Progenitor cell of endocrine pancreas (in vitro differentiated cells): ENCODE data around the gene CALML5. TPM values are rescaled to one million over a fixed set of nuclear protein-coding genes. Genes with fewer than 3 reads are reported as not detected.

ENCODE experiments used
- DNase-seq: peaks from one replicate; pipeline ENCODE4 v3.0.0; 2021; ENCODE audit warnings: low spot score; ENCODE audit not compliant: unreplicated experiment
- H3K27ac Mint-ChIP-seq: 2 replicates; pipeline ENCODE4 v1.8.0; 2021; ENCODE audit warnings: mild to moderate bottlenecking, moderate library complexity, mixed read lengths
- H3K27me3 Mint-ChIP-seq: 2 replicates; pipeline ENCODE4 v1.8.0; 2021; ENCODE audit warnings: mixed read lengths
- H3K36me3 Mint-ChIP-seq: 2 replicates; pipeline ENCODE4 v1.8.0; 2022; ENCODE audit warnings: mixed read lengths; ENCODE audit not compliant: insufficient read depth
- H3K4me1 Mint-ChIP-seq: 2 replicates; pipeline ENCODE4 v1.8.0; 2021; ENCODE audit warnings: low read depth, mixed read lengths
- H3K4me3 Mint-ChIP-seq: 2 replicates; pipeline ENCODE4 v1.8.0; 2021; ENCODE audit warnings: low read depth, mild to moderate bottlenecking, moderate library complexity, mixed read lengths
- H3K9me3 Mint-ChIP-seq: 2 replicates; pipeline ENCODE4 v1.8.0; 2021; ENCODE audit warnings: low read depth, mixed read lengths
- total RNA-seq: library from RNA; stranded (reverse); gene quantifications from 2 replicates; pipeline ENCODE4 v1.2.1, GENCODE V29; 2021
- TF ChIP-seq, protein P1 (sequence below): fragments of 200-600 bp; sonication (generic); IDR thresholded peaks from one replicate; pipeline ENCODE4 v1.5.0; 2021; ENCODE audit warnings: antibody characterized with exemption, mild to moderate bottlenecking; ENCODE audit not compliant: unreplicated experiment

CALML5 gene
- total RNA-seq, 1 donor from 2014 or later: not detected

DNA sequence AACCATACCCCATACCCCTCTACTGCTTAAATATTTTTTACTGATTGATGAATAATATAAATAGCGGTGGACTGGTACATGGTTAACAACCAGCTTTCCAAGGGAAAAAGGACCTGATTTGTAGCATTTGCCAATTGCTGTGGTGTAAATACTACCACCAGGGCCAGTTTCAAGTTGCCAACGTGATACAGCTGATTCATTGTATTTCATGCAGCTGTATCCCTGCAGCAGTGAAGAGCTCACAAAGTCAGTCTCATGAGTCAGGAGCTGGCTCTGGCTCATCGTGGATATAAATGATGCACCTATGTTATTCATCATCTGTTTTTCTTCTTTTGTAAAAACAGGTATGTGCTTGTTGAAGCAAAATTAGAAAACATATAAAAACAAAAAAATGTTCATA, 15.2 kb downstream of the CALML5 start:
- Mint-ChIP-seq H3K9me3 (no peaks in the 10 kb centered on the region), H3K27ac (no peak overlapping the region), H3K4me3 (no peak overlapping the region), H3K36me3 (no peaks in the 10 kb centered on the region), H3K27me3 (peaks cover 30% of the 10 kb centered on the region), H3K4me1 (peaks cover 5% of the 10 kb centered on the region)
- TF ChIP-seq, protein P1, sequence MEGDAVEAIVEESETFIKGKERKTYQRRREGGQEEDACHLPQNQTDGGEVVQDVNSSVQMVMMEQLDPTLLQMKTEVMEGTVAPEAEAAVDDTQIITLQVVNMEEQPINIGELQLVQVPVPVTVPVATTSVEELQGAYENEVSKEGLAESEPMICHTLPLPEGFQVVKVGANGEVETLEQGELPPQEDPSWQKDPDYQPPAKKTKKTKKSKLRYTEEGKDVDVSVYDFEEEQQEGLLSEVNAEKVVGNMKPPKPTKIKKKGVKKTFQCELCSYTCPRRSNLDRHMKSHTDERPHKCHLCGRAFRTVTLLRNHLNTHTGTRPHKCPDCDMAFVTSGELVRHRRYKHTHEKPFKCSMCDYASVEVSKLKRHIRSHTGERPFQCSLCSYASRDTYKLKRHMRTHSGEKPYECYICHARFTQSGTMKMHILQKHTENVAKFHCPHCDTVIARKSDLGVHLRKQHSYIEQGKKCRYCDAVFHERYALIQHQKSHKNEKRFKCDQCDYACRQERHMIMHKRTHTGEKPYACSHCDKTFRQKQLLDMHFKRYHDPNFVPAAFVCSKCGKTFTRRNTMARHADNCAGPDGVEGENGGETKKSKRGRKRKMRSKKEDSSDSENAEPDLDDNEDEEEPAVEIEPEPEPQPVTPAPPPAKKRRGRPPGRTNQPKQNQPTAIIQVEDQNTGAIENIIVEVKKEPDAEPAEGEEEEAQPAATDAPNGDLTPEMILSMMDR: no peak
- DNase-seq: no peak

- Mint-ChIP-seq H3K4me1 (peaks cover 2% of the 10 kb centered on the region), H3K27ac (no peak overlapping the region), H3K4me3 (no peak overlapping the region), H3K27me3 (peaks cover 31% of the 10 kb centered on the region), H3K36me3 (no peaks in the 10 kb centered on the region), H3K9me3 (no peaks in the 10 kb centered on the region)
- TF ChIP-seq, protein P1: no peak
- no peak for DNase-seq
These were observed 17.4 kb downstream of the CALML5 start for GRCh38 chr10:5482016-5482415.

DNA sequence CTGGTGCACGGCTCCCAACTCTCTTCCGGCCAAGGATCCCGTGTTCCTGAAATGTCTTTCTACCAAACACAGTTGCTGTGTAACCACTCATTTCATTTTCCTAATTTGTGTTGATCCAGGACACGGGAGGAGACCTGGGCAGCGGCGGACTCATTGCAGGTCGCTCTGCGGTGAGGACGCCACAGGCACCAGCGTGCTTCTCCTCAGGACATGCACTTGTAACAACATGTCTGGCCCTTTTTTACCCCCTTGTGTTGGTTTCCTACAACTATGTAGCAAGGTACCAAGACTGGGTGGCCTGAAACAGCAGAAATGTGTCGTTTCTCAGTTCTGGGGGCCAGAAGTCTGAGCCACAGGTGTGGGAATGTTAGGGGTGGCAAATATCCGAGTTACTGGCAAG, 18.2 kb downstream of the CALML5 start:
- Mint-ChIP-seq H3K4me3 (no peak overlapping the region), H3K27me3 (peaks cover 27% of the 10 kb centered on the region), H3K27ac (no peak overlapping the region), H3K36me3 (no peaks in the 10 kb centered on the region), H3K4me1 (peaks cover 3% of the 10 kb centered on the region), H3K9me3 (no peaks in the 10 kb centered on the region)
- TF ChIP-seq, protein P1: no peak
- no peak for DNase-seq

GRCh38 chr10:5480162-5480941, 19.0 kb downstream of the CALML5 start:
- Mint-ChIP-seq H3K36me3 (no peaks in the 10 kb centered on the region), H3K4me1 (peaks cover 2% of the 10 kb centered on the region), H3K27ac (no peak overlapping the region), H3K27me3 (peaks cover 25% of the 10 kb centered on the region), H3K4me3 (no peak overlapping the region), H3K9me3 (no peaks in the 10 kb centered on the region)
- TF ChIP-seq, protein P1: no peak
- no peak for DNase-seq

DNA sequence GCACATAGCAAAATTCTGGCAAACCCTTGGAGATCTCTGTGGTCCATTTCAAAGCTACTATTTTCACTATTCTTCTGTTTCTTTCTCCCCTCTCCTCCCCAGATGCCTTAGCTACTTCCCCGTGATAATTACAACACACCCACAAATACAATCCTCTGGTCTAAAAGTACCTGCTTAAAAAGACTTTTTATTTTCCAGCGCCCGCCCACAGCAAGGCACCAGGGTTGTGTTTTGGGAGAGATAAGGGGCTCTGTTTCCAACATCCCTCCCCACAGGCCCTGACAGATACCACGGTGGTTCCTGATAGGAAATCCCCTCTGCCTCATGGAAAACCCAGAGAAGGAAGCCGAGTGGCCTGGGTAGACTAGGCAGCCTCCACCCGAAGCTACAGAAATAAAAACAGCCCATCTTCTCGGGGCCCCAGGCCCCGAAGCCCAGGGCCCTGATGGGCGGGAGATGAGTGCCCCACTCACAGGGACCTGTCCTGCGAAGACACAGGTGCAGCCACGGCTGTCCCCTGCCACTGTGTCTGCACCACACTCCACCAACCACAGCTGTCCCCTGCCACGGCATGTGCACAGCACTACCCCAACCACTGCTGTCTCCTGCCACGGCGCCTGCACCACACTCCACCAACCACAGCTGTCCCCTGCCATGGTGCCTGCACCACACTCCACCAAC, 19.7 kb downstream of the CALML5 start:
- peaks cover 25% of the 10 kb centered on the region for H3K27me3 Mint-ChIP-seq
- no peak for DNase-seq
- no peak overlapping the region for H3K27ac Mint-ChIP-seq
- TF ChIP-seq, protein P1: no peak
- H3K4me1 Mint-ChIP-seq: peaks cover 2% of the 10 kb centered on the region
- H3K4me3 Mint-ChIP-seq: no peak overlapping the region
- no peaks in the 10 kb centered on the region for H3K36me3 Mint-ChIP-seq
- H3K9me3 Mint-ChIP-seq: no peaks in the 10 kb centered on the region
